ENCODE results near the gene IZUMO1. TPM values are rescaled to one million over a fixed set of nuclear protein-coding genes. Genes with fewer than 3 reads are reported as not detected.

IZUMO1 gene
- total RNA-seq, 4 donors from 2014 or later: 2.1 TPM; not detected in 3

- Histone ChIP-seq H3K4me1 (peaks cover 39 to 43% of the 10 kb centered on the region in 2 donors), H3K4me3 (peak overlapping the region; percentile 47 to 65 (median 60))
- intact Hi-C loops (cut with DNase I; ENCODE audit: low total_unique reads): loop anchor here (5.0 kb wide), 1 partner anchor 37 kb away; no protein-coding TSS in a partner anchor
These were observed 32.6 kb downstream of the IZUMO1 start for GRCh38 chr19:48713864-48714755.

GRCh38 chr19:48713041-48713863, 33.5 kb downstream of the IZUMO1 start:
- no peak for TF ChIP-seq POLR2A (IDR thresholded peaks at IDR 0.05)
- TF ChIP-seq, protein P1, sequence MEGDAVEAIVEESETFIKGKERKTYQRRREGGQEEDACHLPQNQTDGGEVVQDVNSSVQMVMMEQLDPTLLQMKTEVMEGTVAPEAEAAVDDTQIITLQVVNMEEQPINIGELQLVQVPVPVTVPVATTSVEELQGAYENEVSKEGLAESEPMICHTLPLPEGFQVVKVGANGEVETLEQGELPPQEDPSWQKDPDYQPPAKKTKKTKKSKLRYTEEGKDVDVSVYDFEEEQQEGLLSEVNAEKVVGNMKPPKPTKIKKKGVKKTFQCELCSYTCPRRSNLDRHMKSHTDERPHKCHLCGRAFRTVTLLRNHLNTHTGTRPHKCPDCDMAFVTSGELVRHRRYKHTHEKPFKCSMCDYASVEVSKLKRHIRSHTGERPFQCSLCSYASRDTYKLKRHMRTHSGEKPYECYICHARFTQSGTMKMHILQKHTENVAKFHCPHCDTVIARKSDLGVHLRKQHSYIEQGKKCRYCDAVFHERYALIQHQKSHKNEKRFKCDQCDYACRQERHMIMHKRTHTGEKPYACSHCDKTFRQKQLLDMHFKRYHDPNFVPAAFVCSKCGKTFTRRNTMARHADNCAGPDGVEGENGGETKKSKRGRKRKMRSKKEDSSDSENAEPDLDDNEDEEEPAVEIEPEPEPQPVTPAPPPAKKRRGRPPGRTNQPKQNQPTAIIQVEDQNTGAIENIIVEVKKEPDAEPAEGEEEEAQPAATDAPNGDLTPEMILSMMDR (IDR thresholded peaks at IDR 0.05 in 4 of 5, conservative IDR thresholded peaks at IDR 0.05 in 1 of 5): no peak
- in situ Hi-C loops (cut with MboI; ENCODE audit: low sequenced_read_pairs in 4 of 4) (loop anchor here in 1 of 4 donors (10.0 kb wide), 1 partner anchor 58 kb away; no protein-coding TSS in a partner anchor), intact Hi-C loops (cut with DNase I; ENCODE audit: low total_unique reads) (loop anchor here (5.0 kb wide), 1 partner anchor 36 kb away; no protein-coding TSS in a partner anchor)
- peak overlapping the region; percentile 47 to 65 (median 60) for H3K4me3 ChIP-seq
- H3K9me3 ChIP-seq: no peaks in the 10 kb centered on the region
- H3K27ac ChIP-seq: peak overlapping the region; percentile 88 to 98 (median 94)
- H3K36me3 ChIP-seq: no peaks in the 10 kb centered on the region
- DNase-seq (no peak), ATAC-seq (no peak)
- peaks cover 33 to 35% of the 10 kb centered on the region in 2 donors for H3K4me1 ChIP-seq
- H3K27me3 ChIP-seq: no peaks in the 10 kb centered on the region

More at GRCh38 chr19:48713864-48714755, 32.6 kb downstream of the IZUMO1 start:
- Histone ChIP-seq H3K36me3 (no peaks in the 10 kb centered on the region), H3K9me3 (no peaks in the 10 kb centered on the region), H3K27ac (peak overlapping the region; percentile 88 to 98 (median 94)), H3K27me3 (no peaks in the 10 kb centered on the region)
- in situ Hi-C loops (cut with MboI; ENCODE audit: low sequenced_read_pairs in 4 of 4): loop anchor here in 1 of 4 donors (10.0 kb wide), 1 partner anchor 59 kb away; no protein-coding TSS in a partner anchor
- DNase-seq: peak; percentile 98 to 99
- TF ChIP-seq, protein P1 (IDR thresholded peaks at IDR 0.05 in 4 of 5, conservative IDR thresholded peaks at IDR 0.05 in 1 of 5): no peak
- TF ChIP-seq POLR2A (IDR thresholded peaks at IDR 0.05): peak; percentile 60 to 73
- ATAC-seq: peak; percentile 88 to 94

DNA sequence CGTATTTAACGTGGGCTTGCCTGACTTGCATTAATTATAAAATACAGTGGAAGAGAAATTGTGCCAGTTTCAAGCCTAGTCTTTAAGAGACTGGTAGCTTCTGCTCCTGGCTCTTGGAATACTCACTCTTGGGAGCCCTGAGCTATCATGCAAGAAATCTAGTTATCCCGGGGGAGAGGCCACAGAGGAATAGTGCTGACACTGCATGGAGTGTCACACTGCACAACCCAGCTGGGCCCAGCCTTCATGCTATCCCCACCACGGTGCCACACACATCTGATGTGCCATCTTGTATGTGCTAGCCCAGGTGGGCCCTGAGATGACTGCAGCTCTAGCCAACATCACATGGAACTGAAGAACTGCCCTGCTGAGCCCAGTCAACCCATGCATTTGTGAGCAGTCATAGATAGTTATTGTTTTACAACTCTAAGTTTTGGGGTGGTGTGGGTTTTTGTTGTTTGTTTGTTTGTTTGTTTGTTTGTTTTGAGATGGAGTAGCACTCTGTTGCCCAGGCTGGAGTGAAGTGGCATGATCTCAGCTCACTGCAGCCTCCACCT, 35.5 kb downstream of the IZUMO1 start:
- Histone ChIP-seq H3K4me1 (peaks cover 18 to 23% of the 10 kb centered on the region in 2 donors), H3K9me3 (no peaks in the 10 kb centered on the region), H3K27me3 (no peaks in the 10 kb centered on the region), H3K36me3 (no peaks in the 10 kb centered on the region), H3K27ac (peak overlapping the region in 1 of 4 donors; percentile 9), H3K4me3 (no peak overlapping the region)
- in situ Hi-C loops (cut with MboI; ENCODE audit: low sequenced_read_pairs in 4 of 4): loop anchor here in 1 of 4 donors (10.0 kb wide), 1 partner anchor 56 kb away; no protein-coding TSS in a partner anchor
- intact Hi-C loops (cut with DNase I; ENCODE audit: low total_unique reads): loop anchor here (5.0 kb wide), 1 partner anchor 34 kb away; no protein-coding TSS in a partner anchor
- no peak for TF ChIP-seq POLR2A (IDR thresholded peaks at IDR 0.05)
- TF ChIP-seq, protein P1 (IDR thresholded peaks at IDR 0.05 in 4 of 5, conservative IDR thresholded peaks at IDR 0.05 in 1 of 5): no peak
- DNase-seq: no peak
- ATAC-seq: no peak

DNA sequence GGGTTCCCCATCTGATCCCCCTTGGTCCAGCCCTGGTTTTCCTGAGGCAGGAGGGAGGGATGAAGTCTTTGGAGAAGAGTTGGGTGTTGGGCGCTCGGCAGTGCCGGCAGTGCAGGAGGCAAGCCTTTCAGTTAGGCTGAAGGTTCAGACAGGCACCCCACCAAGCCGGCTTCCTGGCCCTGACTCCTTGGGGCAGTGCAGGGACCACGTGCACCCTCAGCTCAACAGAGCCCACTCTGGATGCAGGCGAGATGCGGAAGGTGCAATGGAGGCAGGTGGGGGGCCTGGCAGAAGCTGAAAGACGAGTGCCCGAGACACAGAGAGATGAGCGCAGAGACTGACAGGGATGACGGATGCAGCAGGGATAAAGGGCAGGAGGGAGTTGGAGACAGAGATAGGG, 38.2 kb downstream of the IZUMO1 start:
- Histone ChIP-seq H3K4me1 (peaks cover 0 to 4% of the 10 kb centered on the region in 2 donors), H3K27ac (no peak overlapping the region), H3K36me3 (no peaks in the 10 kb centered on the region), H3K9me3 (no peaks in the 10 kb centered on the region), H3K27me3 (no peaks in the 10 kb centered on the region), H3K4me3 (no peak overlapping the region)
- no peak for ATAC-seq
- DNase-seq: no peak
- intact Hi-C loops (cut with DNase I; ENCODE audit: low total_unique reads): no loop called here
- in situ Hi-C loops (cut with MboI; ENCODE audit: low sequenced_read_pairs in 4 of 4): no loop called here
- TF ChIP-seq, protein P1 (IDR thresholded peaks at IDR 0.05 in 4 of 5, conservative IDR thresholded peaks at IDR 0.05 in 1 of 5): no peak
- TF ChIP-seq POLR2A (IDR thresholded peaks at IDR 0.05): no peak

All from gastrocnemius medialis (tissue), 4 donors.